Effector memory CD4-positive, alpha-beta T cell (primary cell): ENCODE measurements around the gene RILP.

Experiments used
- DNase-seq, 3 donors: peaks; one replicate each; pipeline ENCODE4 v3.0.0-alpha.2; 2020
- H3K27ac ChIP-seq: 2 replicates; pipeline ENCODE4 v1.7.0; 2013; ENCODE audit warnings: mild to moderate bottlenecking, low read length, moderate library complexity; ENCODE audit not compliant: insufficient read depth, poor library complexity, severe bottlenecking
- H3K27me3 ChIP-seq: replicated peaks from 2 replicates; pipeline ENCODE4 v1.7.0; 2013; ENCODE audit warnings: mild to moderate bottlenecking, low read length; ENCODE audit not compliant: insufficient read depth, control insufficient read depth, poor library complexity, severe bottlenecking
- H3K36me3 ChIP-seq: 2 replicates; pipeline ENCODE4 v1.7.0; 2013; ENCODE audit warnings: mild to moderate bottlenecking, low read length, moderate library complexity; ENCODE audit not compliant: control insufficient read depth, insufficient read depth
- H3K4me1 ChIP-seq: 2 replicates; pipeline ENCODE4 v1.7.0; 2013; ENCODE audit warnings: low read length, mild to moderate bottlenecking; ENCODE audit not compliant: control insufficient read depth, insufficient read depth, poor library complexity, severe bottlenecking
- H3K4me3 ChIP-seq: 2 replicates; pipeline ENCODE4 v1.7.0; 2013; ENCODE audit warnings: low read length, low read depth, mild to moderate bottlenecking; ENCODE audit not compliant: insufficient read depth, poor library complexity, severe bottlenecking
- H3K9me3 ChIP-seq: 2 replicates; pipeline ENCODE4 v1.7.0; 2013; ENCODE audit warnings: mild to moderate bottlenecking, low read length, moderate library complexity; ENCODE audit not compliant: control insufficient read depth

Gene RILP

GRCh38 chr17:1621273-1621954 lies 28.3 kb downstream of the RILP start:
- H3K9me3 ChIP-seq, result no peaks in the 10 kb centered on the region
- H3K4me1 ChIP-seq, result no peaks in the 10 kb centered on the region
- no peak overlapping the region for H3K4me3 ChIP-seq
- no peak overlapping the region for H3K27ac ChIP-seq
- no peaks in the 10 kb centered on the region for H3K27me3 ChIP-seq
- no peaks in the 10 kb centered on the region for H3K36me3 ChIP-seq
- no peak for DNase-seq

- Histone ChIP-seq H3K4me1 (no peaks in the 10 kb centered on the region), H3K27me3 (no peaks in the 10 kb centered on the region), H3K36me3 (no peaks in the 10 kb centered on the region), H3K27ac (no peak overlapping the region), H3K9me3 (no peaks in the 10 kb centered on the region), H3K4me3 (no peak overlapping the region)
- DNase-seq, result no peak
These were observed 29.2 kb downstream of the RILP start for GRCh38 chr17:1620486-1620885.

GRCh38 chr17:1617620-1618174 lies 32.0 kb downstream of the RILP start:
- no peaks in the 10 kb centered on the region for H3K36me3 ChIP-seq
- no peaks in the 10 kb centered on the region for H3K9me3 ChIP-seq
- no peak overlapping the region for H3K27ac ChIP-seq
- H3K4me1 ChIP-seq, result no peaks in the 10 kb centered on the region
- no peak overlapping the region for H3K4me3 ChIP-seq
- no peak for DNase-seq
- H3K27me3 ChIP-seq, result no peaks in the 10 kb centered on the region

GRCh38 chr17:1616101-1616500 lies 33.6 kb downstream of the RILP start:
- H3K27ac ChIP-seq, result no peak overlapping the region
- H3K36me3 ChIP-seq, result no peaks in the 10 kb centered on the region
- no peak for DNase-seq
- no peak overlapping the region for H3K4me3 ChIP-seq
- no peaks in the 10 kb centered on the region for H3K4me1 ChIP-seq
- no peaks in the 10 kb centered on the region for H3K27me3 ChIP-seq
- H3K9me3 ChIP-seq, result no peaks in the 10 kb centered on the region

- no peaks in the 10 kb centered on the region for H3K36me3 ChIP-seq
- no peaks in the 10 kb centered on the region for H3K27me3 ChIP-seq
- no peaks in the 10 kb centered on the region for H3K9me3 ChIP-seq
- DNase-seq, result no peak
- H3K4me3 ChIP-seq, result no peak overlapping the region
- H3K27ac ChIP-seq, result no peak overlapping the region
- no peaks in the 10 kb centered on the region for H3K4me1 ChIP-seq
These were observed 37.3 kb downstream of the RILP start for GRCh38 chr17:1612400-1612799.

- no peaks in the 10 kb centered on the region for H3K9me3 ChIP-seq
- H3K27ac ChIP-seq, result no peak overlapping the region
- no peak for DNase-seq
- H3K36me3 ChIP-seq, result no peaks in the 10 kb centered on the region
- no peak overlapping the region for H3K4me3 ChIP-seq
- no peaks in the 10 kb centered on the region for H3K4me1 ChIP-seq
- no peaks in the 10 kb centered on the region for H3K27me3 ChIP-seq
These were observed 38.0 kb downstream of the RILP start for GRCh38 chr17:1611715-1612114.

GRCh38 chr17:1608676-1609075 lies 41.0 kb downstream of the RILP start:
- H3K9me3 ChIP-seq, result no peaks in the 10 kb centered on the region
- DNase-seq, result no peak
- H3K4me3 ChIP-seq, result no peak overlapping the region
- H3K36me3 ChIP-seq, result no peaks in the 10 kb centered on the region
- no peak overlapping the region for H3K27ac ChIP-seq
- no peaks in the 10 kb centered on the region for H3K27me3 ChIP-seq
- H3K4me1 ChIP-seq, result no peaks in the 10 kb centered on the region

GRCh38 chr17:1607971-1608320 lies 41.7 kb downstream of the RILP start:
- H3K27ac ChIP-seq, result no peak overlapping the region
- DNase-seq, result no peak
- H3K9me3 ChIP-seq, result no peaks in the 10 kb centered on the region
- H3K4me3 ChIP-seq, result no peak overlapping the region
- H3K27me3 ChIP-seq, result no peaks in the 10 kb centered on the region
- H3K4me1 ChIP-seq, result no peaks in the 10 kb centered on the region
- H3K36me3 ChIP-seq, result no peaks in the 10 kb centered on the region

- no peak overlapping the region for H3K27ac ChIP-seq
- H3K36me3 ChIP-seq, result no peaks in the 10 kb centered on the region
- H3K4me3 ChIP-seq, result no peak overlapping the region
- H3K9me3 ChIP-seq, result no peaks in the 10 kb centered on the region
- H3K4me1 ChIP-seq, result no peaks in the 10 kb centered on the region
- no peaks in the 10 kb centered on the region for H3K27me3 ChIP-seq
- DNase-seq, result no peak
These were observed 43.2 kb downstream of the RILP start for GRCh38 chr17:1606352-1606985.

GRCh38 chr17:1605681-1606351 lies 43.9 kb downstream of the RILP start:
- H3K36me3 ChIP-seq, result no peaks in the 10 kb centered on the region
- H3K4me1 ChIP-seq, result no peaks in the 10 kb centered on the region
- no peak overlapping the region for H3K27ac ChIP-seq
- H3K9me3 ChIP-seq, result no peaks in the 10 kb centered on the region
- no peaks in the 10 kb centered on the region for H3K27me3 ChIP-seq
- no peak for DNase-seq
- H3K4me3 ChIP-seq, result no peak overlapping the region
